GM19193 (cell line): ENCODE results near the gene PSENEN.

ENCODE experiments used
- POLR2A ChIP-seq: IDR thresholded peaks from 4 replicates; pipeline ENCODE4 v1.6.1; 2011; ENCODE audit not compliant: insufficient read depth, insufficient read length; ENCODE audit errors: extremely low read depth

Gene PSENEN

DNA sequence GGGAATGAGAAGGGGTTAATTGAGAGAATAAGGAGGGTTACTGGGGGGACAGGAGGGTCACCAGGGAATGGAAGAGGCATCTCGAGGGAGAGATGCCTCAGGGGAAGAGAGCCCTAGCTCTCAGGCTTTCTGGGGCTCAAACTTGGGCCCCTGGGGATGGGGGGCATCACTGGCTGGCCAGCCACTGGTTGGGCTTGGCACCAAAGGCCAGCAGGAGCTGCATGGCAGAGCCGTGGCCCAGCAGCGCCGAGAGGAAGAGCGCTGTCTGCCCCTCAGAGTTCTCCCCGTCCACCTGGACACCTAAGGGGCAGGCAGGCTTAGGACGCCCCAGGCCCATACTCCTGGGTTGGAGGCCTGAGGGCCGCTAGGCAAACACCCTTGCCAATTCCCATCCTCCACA, 47.4 kb downstream of the PSENEN start:
- no peak for TF ChIP-seq POLR2A

DNA sequence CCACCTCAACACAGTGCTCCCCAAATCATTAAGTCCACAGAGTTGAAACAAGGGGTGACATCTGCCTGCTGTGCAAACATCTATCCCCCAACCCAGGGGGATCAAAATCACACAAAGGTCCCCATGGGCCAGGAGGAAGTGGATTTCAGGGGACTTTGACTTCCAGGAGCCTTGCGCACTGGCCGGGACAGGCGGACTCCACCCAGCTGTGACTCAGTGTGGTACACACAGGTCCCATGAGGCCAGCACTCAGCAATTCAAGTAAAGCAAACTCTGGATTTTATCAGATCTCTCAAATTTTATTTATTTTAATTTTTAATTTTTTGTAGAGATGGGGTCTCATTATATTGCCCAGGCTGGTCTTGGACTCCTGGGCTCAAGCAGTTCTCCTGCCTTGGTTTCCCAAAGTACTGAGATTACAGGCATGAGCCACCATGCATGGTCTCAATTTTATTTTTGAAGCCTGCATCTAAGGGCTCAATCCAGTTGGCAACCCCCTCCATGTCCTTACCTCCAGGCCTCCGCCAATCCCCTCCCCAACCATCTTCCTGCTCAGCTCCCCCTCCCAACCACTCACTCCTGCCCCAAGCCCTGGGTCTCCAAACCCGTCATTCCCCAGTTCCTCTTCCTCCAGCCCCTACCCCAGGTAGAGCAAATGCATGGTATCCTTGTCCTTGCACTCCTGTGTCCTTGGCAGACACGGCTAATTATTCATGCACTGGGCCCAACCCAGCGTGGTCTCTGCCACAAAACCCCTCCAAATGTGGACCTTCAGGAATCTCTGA, 48.1 kb downstream of the PSENEN start:
- no peak for TF ChIP-seq POLR2A
